Fibroblast of skin of abdomen (primary cell): ENCODE measurements around the gene SLC6A11.

Experiments used
- DNase-seq: peaks from one replicate; pipeline ENCODE4 v3.0.0-alpha.2; 2013

Gene SLC6A11

DNA sequence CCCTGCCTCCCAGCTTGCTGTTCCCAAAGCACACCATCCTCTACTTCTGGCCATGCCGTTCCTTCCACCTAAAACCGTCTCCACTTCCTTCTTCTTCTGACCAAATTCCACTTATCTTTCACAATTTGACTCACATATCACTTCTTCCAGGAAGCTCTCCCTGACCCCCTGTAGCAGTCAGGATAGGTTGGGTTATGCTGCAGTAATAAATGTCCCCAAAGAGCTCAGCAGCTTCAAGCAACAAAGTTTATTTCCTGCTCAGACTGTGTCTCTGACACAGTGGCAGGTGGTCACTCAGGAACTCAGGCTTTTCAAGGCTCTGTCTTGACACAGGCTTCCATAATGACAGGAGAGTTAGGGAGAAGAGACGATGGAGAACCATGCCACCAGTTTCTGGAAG, 27.4 kb downstream of the SLC6A11 start:
- no peak for DNase-seq

DNA sequence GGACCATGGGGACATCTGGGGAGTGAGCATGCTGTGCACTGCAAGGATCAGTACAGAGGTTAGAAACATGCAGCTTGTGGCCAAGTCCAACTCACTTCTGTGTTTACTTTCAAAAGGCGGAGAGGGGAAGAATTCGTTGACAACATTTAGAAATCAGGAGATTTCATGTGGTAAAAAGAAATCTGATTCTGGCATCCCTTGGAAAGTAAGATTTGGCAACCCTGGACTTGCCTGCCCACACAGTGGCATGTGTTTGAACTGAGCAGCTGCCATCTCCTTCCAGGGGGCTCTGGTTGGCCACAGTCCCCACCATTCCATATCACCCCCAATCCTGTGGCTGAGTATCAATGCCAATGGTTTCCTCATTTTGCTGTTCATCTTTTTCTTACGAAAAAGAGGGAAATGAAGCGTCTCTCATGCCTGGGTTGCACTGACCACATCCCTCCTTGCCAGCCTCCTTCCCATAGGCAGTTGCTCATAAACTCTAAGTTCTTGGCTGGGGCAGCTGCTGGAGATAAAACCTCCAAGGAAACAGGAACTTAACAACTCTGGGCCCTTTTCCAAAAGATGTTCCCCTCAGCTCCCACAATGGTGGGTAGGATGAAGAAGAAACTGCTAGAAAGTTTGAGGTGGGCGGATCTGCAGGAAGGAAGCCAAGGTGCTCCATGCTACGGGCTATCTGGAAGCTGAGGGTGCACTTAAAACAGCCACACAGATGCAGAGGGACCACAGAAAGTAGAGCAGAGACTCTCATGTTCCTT, 29.2 kb downstream of the SLC6A11 start:
- DNase-seq: no peak

DNA sequence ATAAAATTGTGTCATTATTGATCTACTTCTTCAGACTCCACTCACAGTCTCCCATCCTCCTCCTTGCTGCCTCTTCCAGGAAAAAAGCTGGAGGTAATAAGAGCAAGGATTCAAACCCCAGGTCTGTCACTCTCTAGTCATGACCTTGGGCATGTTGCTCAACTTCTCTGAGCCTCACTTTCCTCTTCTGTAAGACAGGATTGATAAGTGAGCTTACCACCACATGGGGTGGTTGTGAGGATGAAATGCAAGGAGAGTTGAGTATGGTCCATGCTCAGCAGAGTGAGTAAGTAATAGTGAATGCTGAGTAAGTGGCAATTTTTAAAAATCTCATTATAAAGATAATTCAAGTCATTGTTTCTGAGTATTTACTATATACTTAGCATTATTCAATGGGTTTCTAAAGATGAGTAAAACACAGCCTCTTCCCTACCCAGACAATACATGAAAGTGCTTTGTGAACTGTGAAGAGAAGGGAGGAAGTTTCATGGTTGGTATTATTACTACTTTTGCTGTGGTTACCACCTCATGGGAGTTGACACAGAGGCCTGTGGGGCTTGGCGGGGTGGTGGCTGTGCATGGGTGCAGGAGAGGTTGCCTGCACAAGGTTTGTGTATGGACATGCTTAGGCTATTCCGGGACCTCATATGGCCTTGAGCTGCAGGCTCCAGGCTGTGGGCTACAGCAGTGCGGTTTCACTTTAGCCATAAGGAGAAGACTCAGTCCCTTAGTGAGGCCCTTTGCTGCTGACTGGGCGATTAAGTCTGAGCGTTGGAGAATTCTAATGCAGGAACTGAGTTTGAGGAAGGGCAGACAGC, 30.0 kb downstream of the SLC6A11 start:
- no peak for DNase-seq

DNA sequence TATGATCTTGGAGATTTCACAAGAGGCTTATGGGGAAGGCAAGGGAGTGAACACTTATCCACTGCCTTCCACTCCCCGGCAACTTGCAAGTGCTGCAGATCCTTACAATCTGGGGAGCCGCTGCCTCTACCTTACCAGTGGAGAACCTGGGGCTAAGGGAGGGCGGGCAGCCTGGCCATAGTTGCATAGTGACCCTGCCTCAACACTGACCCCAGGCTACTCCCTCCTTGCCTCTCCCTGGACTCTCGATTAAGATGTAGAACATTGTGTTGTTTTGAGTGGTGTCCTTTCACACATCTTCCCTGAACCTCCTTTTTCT, 30.6 kb downstream of the SLC6A11 start:
- no peak for DNase-seq

DNA sequence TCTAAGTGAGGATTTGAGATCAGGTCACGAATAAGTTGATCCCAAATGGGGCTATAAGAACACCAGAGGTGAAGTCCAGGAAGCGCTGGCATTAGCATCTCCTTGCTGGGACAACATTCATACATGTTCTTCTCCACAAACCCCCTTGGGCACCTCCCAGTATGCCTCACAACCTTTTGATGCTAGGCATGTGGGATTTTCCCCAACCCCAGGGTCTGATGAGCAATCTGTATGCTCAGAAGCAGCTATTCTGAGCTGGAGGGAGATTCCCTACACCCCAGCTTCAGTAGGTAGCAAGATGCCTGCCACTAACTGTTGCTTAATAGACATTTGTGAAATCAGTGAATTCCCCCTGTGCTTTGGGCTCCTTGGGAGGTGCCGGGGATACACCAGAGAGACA, 32.2 kb downstream of the SLC6A11 start:
- no peak for DNase-seq

DNA sequence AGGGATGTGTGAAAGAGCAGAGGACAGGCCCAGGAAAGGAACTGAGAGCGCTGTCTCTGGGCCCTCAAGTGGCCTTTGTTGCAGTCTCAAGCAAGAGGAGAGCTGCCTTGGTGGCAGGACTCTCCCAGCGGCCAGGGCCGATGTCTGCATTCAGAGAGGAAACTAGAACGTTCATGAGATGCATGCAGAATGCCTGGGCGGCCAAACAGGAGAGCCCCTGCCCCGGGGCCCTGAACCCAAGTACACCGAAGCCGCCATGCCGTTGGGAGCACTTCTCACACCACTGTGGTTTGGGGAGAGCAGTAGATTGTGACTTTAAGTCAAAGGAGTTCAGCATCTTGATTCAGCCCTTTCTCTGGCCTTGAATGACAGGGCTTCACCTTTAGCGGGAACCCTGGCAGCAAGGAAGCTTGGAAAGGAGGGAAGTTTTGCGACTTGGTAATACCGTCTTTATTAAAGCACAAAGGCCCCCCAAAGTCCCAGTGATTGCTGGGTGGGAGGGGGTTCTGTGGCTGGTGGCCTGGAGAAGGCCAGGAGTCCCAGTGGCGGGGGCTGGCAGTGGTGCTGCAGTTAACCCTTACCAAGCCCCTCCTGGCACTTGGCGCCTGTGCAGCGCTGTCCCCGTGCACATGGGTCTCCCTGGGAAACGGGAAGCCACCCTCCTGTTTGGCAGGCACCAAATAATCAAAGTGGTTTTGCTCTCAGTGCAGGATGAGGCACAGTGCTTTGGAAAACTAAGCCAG, 36.2 kb downstream of the SLC6A11 start:
- no peak for DNase-seq

DNA sequence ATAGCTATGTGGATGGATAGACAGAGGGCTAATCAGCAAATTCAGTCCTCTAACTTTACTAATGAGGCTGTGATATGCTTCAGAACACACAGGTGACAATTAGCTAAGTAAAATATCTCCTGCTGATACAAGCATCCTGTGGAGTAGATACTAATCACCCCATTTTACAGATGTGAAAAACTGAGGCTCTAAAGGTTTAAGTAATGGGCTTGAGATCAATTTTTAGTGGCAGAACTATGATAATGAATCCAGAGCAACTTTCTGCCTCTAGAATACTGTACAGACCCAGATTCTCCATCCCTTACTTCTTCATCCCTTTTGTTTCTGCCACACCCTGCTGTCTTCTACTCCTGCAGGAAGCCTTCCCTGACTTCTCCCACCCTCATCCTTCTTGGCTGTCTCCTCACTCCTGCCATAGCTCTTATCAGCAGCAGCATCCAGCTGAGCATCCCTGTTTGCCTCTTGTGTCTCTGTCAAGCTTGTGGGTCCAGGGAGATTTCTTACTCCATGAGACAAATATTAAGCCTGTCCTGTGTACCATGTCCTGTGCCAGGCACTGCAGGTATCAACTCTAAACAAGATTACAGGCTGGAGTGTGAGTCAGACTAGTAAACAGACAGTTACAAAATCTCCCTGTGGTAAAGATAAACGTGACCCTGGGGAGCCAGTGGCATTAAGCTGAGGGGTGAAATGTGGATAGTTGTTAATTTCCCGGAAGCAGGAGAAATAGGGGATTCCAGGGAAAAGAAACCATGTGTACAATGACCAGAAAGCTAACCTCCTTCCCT, 39.2 kb downstream of the SLC6A11 start:
- no peak for DNase-seq

DNA sequence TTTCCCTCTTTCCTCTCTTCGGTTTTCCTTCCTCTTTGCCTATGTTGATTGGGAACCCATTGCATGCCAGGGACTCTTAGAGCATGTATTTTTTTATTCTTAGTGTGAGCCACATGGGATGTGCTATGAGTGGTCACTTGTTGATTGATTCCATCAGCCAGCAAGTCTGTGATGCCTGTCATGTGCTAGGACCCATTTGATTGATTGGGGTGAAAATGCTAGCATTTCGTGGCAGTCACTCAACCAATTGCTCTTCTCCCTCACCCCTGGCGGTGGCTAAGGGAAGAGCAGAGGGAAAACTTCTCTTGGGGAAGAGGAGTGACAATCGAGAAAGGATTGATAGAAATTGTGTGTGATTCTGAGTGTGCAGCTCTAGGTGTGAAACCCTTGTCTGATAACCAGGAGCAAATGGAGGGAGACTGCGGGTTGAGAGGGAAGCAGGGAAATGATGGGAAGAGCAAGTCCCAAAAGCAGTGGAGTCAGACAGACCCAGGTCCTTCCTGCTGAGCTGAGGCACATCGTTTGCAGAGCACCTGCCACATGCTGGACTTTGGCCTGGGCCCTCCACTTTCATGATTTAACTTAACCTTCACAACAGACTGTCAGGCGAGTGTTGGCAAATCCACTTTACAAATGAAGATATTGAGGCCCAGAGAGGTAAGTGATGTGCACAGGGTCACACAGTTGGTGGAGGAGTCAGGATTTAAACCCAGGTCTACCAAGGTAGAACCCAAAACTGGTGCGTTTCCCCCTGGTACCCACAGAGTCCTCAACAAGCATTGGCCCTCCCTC, 40.0 kb downstream of the SLC6A11 start:
- no peak for DNase-seq

DNA sequence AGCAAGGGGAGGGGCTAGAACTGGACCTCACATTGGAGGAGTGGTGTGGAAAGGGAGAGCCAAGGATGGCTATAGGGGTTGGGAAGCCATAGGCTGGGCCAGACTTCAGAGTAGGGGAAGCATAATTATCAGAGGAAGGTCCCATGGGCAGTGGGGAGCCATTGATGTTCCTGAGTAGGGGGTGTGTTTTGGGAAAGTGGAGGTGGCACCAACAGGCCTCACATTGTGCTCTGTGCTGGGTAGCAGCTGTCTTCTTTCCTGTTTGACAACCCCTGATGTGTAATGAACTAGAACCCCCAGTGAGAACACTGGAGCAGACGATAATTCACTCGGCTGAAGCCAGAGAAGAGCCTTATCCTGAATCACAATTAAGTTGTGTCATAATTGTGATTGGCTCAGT, 41.2 kb downstream of the SLC6A11 start:
- no peak for DNase-seq

DNA sequence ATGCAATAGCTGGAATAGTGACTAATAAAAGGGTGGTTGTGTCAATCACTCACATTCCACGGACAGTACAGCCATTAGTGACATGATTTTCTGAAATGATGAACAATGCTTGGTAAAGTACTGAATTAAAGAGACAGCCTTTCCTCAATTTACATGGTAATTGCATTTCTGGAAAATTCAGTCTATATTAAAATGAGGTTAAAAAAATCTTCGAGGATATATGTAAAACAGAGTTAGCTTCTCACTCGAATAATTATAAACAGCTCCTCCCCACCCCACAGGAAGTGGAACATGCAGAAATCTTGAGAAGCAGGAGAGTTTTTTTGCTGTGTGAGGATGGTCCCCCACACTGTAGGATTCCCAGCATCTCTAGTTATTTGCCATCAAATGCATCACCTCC, 42.1 kb downstream of the SLC6A11 start:
- no peak for DNase-seq

DNA sequence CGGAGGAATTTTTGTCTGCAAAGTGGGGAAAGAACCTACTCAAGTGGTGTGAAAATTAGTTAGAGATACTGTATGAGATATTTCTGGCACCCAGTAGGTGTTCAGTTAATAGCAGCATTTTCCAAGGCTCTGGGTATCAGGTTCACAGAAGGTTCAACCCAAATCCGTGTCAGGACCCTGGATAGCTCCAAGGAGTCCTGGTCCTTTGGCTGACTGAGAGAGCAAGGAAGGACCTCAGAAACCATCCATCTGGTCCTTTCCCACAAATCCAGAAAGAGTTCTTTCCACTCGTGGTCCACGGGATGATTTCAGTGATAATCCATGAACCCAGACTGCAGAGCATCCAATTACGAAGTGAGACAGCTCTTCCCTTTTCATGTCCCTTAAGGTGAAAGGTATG, 51.4 kb downstream of the SLC6A11 start:
- DNase-seq: peak; percentile 5

DNA sequence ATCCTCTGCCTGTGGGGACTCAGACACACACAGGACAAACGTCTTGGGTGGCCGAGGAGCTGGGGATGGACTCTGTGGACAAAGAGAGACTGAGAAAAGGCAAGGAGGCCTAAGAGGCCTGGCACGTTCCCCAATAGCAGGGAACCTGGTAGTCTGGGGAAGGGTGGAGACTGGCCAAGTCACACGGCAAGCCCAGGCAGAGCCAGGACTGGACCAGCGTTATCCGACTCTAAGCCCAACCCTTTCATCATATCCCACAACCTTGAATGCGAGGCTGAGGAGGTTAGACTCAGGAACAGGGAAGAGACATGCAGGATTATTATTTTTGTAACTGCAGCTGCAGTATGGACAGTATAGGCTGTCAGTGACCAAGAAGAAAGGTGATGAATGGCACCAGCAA, 53.4 kb downstream of the SLC6A11 start:
- DNase-seq: no peak

DNA sequence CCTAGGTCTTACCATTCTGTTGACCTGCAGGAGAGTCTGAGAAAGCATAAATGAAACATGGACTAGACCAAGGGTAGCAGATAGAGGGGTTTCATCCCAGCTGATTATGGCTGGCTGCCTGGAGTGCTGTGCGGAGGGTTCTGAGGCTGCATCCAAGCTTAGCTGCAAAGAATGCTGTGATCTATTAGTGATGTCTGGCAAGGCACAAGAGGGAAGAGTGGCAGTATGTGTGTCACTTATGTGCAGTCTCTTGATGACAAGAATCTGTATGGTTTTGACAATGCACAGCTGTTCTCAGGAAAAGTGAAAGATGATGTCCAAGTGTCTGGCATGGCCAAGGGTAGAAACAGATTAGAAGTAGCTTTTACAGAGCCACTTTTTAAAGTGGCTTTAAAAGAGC, 54.3 kb downstream of the SLC6A11 start:
- no peak for DNase-seq

DNA sequence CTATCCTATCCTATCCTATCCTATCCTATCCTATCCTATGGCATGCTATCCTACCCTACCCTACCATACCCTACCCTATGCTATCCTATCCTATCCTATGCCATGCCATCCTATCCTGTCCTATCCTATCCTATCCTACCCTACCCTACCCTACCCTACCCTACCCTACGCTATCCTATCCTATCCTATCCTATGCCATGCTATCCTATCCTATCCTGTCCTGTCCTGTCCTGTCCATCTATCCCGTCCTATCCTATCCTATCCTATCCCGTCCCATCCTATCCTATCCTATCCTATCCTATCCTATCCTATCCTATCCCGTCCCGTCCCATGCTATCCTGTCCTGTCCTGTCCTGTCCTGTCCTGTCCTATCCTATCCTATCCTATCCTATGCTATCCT, 57.4 kb downstream of the SLC6A11 start:
- DNase-seq: no peak

DNA sequence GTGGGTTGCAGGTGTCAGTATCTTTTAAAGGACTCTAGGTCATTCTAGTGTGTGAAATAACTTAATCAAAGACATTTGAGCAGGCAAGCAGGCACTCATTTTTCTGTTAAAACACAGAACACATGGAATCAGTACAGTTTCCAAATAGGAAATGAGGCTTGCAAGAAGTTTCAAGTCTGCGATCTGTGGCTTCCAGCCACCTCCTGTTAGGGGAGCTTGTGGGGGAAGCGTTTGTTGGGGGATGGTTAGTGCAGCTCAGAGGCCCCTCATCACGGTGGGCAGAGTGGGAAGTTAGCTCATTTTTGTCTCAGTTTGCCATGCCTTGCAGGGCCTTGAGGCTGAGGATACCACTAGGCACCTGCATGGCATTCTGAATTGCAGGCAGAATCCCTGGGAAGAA, 59.9 kb downstream of the SLC6A11 start:
- DNase-seq: no peak

DNA sequence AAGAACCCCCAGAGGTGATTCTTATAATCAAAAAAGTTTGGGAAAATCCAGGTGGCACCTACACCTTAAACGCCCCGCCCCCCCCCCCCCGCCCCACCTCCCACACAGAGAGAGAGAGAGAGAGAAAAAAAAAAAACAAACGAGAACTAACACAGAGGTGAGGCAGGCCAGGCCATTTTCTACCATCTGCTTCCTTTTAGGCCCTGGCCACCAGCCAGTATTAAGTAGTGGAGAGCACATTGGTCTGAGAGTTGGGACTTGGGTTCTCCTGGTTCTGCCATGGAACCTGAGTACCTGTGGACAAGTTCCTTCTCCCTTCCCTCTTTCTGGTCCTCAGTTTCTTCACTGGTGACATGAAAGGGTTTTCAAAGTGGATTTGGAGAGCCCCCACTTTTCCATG, 60.6 kb downstream of the SLC6A11 start:
- DNase-seq: no peak

DNA sequence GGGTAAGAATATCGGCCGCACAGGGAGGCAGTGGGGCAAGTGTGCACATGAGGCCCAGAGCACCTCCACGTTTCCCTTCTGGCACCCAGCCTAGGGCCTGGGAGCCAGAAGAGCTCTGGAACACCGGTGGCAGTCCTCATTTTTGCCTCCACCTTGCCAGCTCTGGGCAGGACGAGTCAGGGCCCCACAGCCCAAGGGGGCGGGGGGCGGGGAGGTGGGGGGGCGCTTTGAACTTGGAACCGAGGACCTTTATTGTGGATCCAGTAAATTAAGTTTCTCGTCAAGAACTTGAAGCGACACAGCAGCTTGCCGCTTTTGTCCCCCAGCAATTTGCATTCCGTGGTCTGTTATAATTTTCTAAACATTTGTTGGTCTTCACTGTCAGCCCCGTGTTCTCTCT, 66.8 kb downstream of the SLC6A11 start:
- DNase-seq: no peak

DNA sequence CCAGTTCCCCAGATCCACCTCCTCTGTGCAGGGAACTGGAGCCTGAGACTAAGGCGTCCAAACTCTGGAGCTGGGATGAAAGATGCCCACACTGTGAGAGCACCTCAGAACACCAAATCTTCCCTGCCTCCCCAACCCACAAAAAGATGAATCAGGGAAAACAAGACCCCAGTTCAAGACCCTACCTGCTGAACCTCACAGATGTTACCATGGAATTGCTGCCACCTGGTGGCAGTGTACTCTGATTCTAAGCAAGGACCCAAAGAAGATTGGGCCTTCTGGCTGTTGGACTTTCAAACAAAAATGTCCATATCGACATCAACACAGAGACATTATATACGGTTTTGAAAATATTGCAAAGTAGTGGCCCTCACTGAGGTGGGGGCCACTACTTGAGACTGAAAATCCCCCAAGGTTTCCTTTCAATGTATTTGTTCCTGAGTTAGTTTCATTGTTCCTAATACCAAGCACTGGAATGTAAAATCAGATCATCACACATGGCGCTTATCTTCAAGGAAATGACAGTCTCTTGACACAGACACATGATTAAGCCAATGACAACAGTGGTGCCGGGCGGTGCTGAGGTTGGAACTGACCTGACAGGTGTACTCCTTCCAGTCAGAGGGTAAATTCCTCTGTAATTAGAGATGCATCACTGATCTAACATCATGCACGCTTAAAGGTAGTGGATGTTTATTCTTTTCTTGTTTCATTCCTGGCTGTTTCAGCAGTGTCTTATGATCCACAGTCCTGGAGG, 67.6 kb downstream of the SLC6A11 start:
- DNase-seq: no peak

DNA sequence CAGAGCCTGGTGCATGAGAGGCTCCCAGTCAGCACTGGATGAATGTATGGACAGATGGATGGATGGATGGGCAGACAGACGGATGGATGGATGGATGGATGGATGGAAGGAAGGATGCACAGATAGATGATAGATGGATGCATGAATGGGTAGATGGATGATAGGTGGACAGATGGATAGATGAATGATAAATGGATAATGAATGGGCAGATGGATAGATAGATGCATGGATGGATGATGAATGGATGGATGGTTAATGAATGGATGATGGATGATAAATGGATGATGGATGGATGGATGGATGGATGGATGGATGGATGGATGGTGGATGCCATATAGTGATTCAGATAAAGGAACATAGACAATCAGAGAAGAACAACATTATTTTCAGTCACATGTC, 71.0 kb downstream of the SLC6A11 start:
- DNase-seq: no peak

DNA sequence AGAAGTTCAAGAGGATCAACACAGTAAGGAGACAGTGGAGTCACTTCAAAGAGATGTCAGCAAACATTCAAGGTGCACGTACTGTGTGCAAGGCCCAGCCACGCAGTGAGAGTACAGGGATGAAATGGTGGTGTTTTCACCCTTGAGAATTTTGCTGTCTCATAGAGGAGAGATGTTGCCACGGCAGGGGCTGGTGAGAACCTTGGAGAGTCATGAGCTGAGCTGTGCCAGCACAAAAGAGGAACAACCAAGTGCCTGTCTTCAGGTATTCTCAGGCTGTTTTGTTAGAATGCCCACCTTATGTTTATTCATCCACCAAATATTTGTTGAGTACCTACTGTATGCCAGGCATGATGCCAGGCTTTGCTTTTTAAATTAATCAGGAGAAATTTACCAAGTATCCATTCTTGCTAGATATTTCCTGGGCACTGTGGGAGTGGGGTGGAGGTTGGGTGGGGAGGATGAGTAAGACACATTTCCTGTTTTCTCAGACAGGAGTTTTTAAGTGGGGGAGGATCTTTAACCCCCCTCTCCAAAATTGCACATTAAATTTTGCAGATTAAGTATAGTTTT, 72.6 kb downstream of the SLC6A11 start:
- no peak for DNase-seq
